Measurements from ENCODE around the gene P4HA2. TPM values are rescaled to one million over a fixed set of nuclear protein-coding genes. Genes with fewer than 3 reads are reported as not detected.

P4HA2 gene
- total and polyA plus RNA-seq, 2 experiments from 2014 or later: 5.9 to 8.0 TPM

DNA sequence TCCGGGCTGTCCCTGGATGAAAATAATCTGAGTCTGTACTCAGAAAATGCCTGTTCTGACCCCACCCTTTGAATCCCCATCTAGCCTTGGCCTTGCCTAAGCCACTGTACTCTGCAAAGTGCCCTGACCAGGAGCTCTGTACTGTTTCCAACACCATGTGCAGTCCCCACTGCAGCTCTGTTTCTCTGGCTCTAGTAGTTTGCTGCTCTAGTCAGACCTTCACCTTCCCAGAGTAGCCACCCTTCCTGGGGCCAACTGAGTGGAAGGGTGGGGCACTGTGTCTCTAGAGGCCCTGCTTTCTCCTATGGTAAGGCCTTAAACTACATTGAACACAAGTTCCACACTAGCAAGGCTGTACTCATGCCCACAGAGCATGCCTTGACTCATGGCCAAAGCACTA, 31.9 kb downstream of the P4HA2 start:
- ATAC-seq: no peak
- H3K4me3 Mint-ChIP-seq: no peak overlapping the region
- Histone ChIP-seq H3K4me1 (ENCODE audit: insufficient read depth) (no peaks in the 10 kb centered on the region), H3K9me2 (ENCODE audit: insufficient read depth) (no peaks in the 10 kb centered on the region), H3K27ac (ENCODE audit: low read depth) (no peak overlapping the region), H3K27me3 (ENCODE audit: insufficient read depth) (no peaks in the 10 kb centered on the region), H3K36me3 (ENCODE audit: insufficient read depth) (no peaks in the 10 kb centered on the region), H3F3A (replicated peaks; ENCODE audit: low read depth) (no peaks in the 10 kb centered on the region), H4K20me1 (replicated peaks; ENCODE audit: insufficient read depth) (no peaks in the 10 kb centered on the region), H3K79me2 (replicated peaks; ENCODE audit: insufficient read depth) (no peaks in the 10 kb centered on the region), H3K4me3 (no peak overlapping the region), H3K4me2 (no peak overlapping the region), H2AFZ (no peak overlapping the region)
- peaks cover 6% of the 10 kb centered on the region for H3K27me3 Mint-ChIP-seq (ENCODE audit: insufficient read depth, low read depth, poor library complexity)
- no peak for DNase-seq (ENCODE audit: low spot score)
- TF ChIP-seq STAT1 (IDR thresholded peaks at IDR 0.05; ENCODE audit: unreplicated experiment): no peak
- TF ChIP-seq EZH2phosphoT487 (IDR thresholded peaks at IDR 0.05; ENCODE audit: unreplicated experiment): no peak
- TF ChIP-seq ZNF331 (CRISPR knock-in tag; IDR thresholded peaks at IDR 0.05; ENCODE audit: low read depth): no peak
- TF ChIP-seq ZNF114 (CRISPR knock-in tag; IDR thresholded peaks at IDR 0.05): no peak
- TF ChIP-seq, protein P1, sequence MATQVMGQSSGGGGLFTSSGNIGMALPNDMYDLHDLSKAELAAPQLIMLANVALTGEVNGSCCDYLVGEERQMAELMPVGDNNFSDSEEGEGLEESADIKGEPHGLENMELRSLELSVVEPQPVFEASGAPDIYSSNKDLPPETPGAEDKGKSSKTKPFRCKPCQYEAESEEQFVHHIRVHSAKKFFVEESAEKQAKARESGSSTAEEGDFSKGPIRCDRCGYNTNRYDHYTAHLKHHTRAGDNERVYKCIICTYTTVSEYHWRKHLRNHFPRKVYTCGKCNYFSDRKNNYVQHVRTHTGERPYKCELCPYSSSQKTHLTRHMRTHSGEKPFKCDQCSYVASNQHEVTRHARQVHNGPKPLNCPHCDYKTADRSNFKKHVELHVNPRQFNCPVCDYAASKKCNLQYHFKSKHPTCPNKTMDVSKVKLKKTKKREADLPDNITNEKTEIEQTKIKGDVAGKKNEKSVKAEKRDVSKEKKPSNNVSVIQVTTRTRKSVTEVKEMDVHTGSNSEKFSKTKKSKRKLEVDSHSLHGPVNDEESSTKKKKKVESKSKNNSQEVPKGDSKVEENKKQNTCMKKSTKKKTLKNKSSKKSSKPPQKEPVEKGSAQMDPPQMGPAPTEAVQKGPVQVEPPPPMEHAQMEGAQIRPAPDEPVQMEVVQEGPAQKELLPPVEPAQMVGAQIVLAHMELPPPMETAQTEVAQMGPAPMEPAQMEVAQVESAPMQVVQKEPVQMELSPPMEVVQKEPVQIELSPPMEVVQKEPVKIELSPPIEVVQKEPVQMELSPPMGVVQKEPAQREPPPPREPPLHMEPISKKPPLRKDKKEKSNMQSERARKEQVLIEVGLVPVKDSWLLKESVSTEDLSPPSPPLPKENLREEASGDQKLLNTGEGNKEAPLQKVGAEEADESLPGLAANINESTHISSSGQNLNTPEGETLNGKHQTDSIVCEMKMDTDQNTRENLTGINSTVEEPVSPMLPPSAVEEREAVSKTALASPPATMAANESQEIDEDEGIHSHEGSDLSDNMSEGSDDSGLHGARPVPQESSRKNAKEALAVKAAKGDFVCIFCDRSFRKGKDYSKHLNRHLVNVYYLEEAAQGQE (IDR thresholded peaks at IDR 0.05; ENCODE audit: unreplicated experiment): no peak
- no peaks in the 10 kb centered on the region for H3K9me3 Mint-ChIP-seq
- H3K27ac Mint-ChIP-seq: no peak overlapping the region
- no peaks in the 10 kb centered on the region for H3K36me3 Mint-ChIP-seq (ENCODE audit: low read depth)
- H3K4me1 Mint-ChIP-seq: no peaks in the 10 kb centered on the region

GRCh38 chr5:132193165-132193694, 34.4 kb downstream of the P4HA2 start:
- Histone ChIP-seq H3K36me3 (ENCODE audit: insufficient read depth) (no peaks in the 10 kb centered on the region), H3K4me1 (ENCODE audit: insufficient read depth) (no peaks in the 10 kb centered on the region), H2AFZ (no peak overlapping the region), H3K79me2 (replicated peaks; ENCODE audit: insufficient read depth) (no peaks in the 10 kb centered on the region), H4K20me1 (replicated peaks; ENCODE audit: insufficient read depth) (no peaks in the 10 kb centered on the region), H3K4me3 (no peak overlapping the region), H3K27me3 (ENCODE audit: insufficient read depth) (no peaks in the 10 kb centered on the region), H3K4me2 (no peak overlapping the region), H3K27ac (ENCODE audit: low read depth) (no peak overlapping the region), H3K9me2 (ENCODE audit: insufficient read depth) (no peaks in the 10 kb centered on the region), H3F3A (replicated peaks; ENCODE audit: low read depth) (no peaks in the 10 kb centered on the region)
- no peaks in the 10 kb centered on the region for H3K9me3 Mint-ChIP-seq
- peaks cover 6% of the 10 kb centered on the region for H3K27me3 Mint-ChIP-seq (ENCODE audit: insufficient read depth, low read depth, poor library complexity)
- ATAC-seq (no peak), DNase-seq (ENCODE audit: low spot score) (no peak)
- no peak overlapping the region for H3K4me3 Mint-ChIP-seq
- H3K36me3 Mint-ChIP-seq (ENCODE audit: low read depth): no peaks in the 10 kb centered on the region
- no peak overlapping the region for H3K27ac Mint-ChIP-seq
- H3K4me1 Mint-ChIP-seq: no peaks in the 10 kb centered on the region
- TF ChIP-seq CREB1 (CRISPR knock-in tag; IDR thresholded peaks at IDR 0.05; ENCODE audit: low read depth) (no peak), ZNF331 (CRISPR knock-in tag; IDR thresholded peaks at IDR 0.05; ENCODE audit: low read depth) (no peak), POLR2AphosphoS5 (IDR thresholded peaks at IDR 0.05; ENCODE audit: low read depth) (no peak)
- TF ChIP-seq, protein P2, sequence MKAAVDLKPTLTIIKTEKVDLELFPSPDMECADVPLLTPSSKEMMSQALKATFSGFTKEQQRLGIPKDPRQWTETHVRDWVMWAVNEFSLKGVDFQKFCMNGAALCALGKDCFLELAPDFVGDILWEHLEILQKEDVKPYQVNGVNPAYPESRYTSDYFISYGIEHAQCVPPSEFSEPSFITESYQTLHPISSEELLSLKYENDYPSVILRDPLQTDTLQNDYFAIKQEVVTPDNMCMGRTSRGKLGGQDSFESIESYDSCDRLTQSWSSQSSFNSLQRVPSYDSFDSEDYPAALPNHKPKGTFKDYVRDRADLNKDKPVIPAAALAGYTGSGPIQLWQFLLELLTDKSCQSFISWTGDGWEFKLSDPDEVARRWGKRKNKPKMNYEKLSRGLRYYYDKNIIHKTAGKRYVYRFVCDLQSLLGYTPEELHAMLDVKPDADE (IDR thresholded peaks at IDR 0.05): no peak

Data from GM23338 (cell line).